K562 (cell line): ENCODE data around the gene COL1A1. TPM values are rescaled to one million over a fixed set of nuclear protein-coding genes. Genes with fewer than 3 reads are reported as not detected.
A peak's percentile ranks its signal among the peaks of the same experiment; 100 is the strongest.

Experiments used
- ADNP ChIP-seq: fragments of 200-800 bp; sonication (Bioruptor generic); IDR thresholded peaks from 2 replicates; pipeline ENCODE4 v1.6.1; 2016; ENCODE audit warnings: missing genetic modification characterization, missing compliant biosample characterization
- DEAF1 ChIP-seq: fragments of 450-650 bp; formaldehyde crosslinking; IDR thresholded peaks from 2 replicates; pipeline ENCODE4 v1.4.0; 2020; ENCODE audit warnings: mild to moderate bottlenecking, moderate library complexity
- FOS ChIP-seq: IDR thresholded peaks from 3 replicates; pipeline ENCODE4 v1.6.1; 2011; ENCODE audit not compliant: insufficient read length; ENCODE audit errors: extremely low read depth
- GATA2 ChIP-seq: sonication (generic); formaldehyde crosslinking; IDR thresholded peaks from 2 replicates; pipeline ENCODE4 v1.4.0; 2020; ENCODE audit warnings: mild to moderate bottlenecking, missing genetic modification reagents
- HDAC3 ChIP-seq: fragments of 450-650 bp; IDR thresholded peaks from 2 replicates; pipeline ENCODE4 v1.6.1; 2018; ENCODE audit warnings: borderline replicate concordance, mild to moderate bottlenecking, moderate library complexity; ENCODE audit not compliant: partially characterized antibody
- L3MBTL2 ChIP-seq: fragments of 450-650 bp; IDR thresholded peaks from 2 replicates; pipeline ENCODE4 v1.6.1; 2016; ENCODE audit warnings: mild to moderate bottlenecking, moderate library complexity
- MAX ChIP-seq: sonication (generic); formaldehyde crosslinking; IDR thresholded peaks from 2 replicates; pipeline ENCODE4 v1.9.0; 2022; ENCODE audit warnings: mild to moderate bottlenecking, missing genetic modification reagents
- MECOM ChIP-seq: fragments of 250-450 bp; sonication (Bioruptor Pico); IDR thresholded peaks from 2 replicates; pipeline ENCODE4 v1.8.0; 2022; ENCODE audit warnings: inconsistent platforms
- MNT ChIP-seq, 2 experiments: fragments of 450-650 bp; conservative IDR thresholded peaks; 2 replicates each; pipeline ENCODE4 v1.6.1; 2017; ENCODE audit warnings: mild to moderate bottlenecking in 2 of 2, moderate library complexity in 2 of 2
- MYBL2 ChIP-seq, 2 experiments: fragments of 450-650 bp in 1 of 2; sonication (generic) in 1 of 2; formaldehyde crosslinking in 1 of 2; IDR thresholded peaks; 2 replicates each; pipeline versions ENCODE4 v1.6.1 to v1.8.1; 2017 to 2022; ENCODE audit warnings: borderline replicate concordance in 1 of 2, inconsistent platforms in 1 of 2, low read depth in 1 of 2, mild to moderate bottlenecking in 1 of 2, missing genetic modification reagents in 1 of 2, moderate library complexity in 1 of 2
- MYNN ChIP-seq, 2 experiments: sonication (generic); formaldehyde crosslinking in 1 of 2; IDR thresholded peaks; 2 replicates each; pipeline versions ENCODE4 v1.5.0 to v1.6.1; 2016 to 2020; ENCODE audit warnings: antibody characterized with exemption in 1 of 2, missing genetic modification reagents in 1 of 2
- POLR2H ChIP-seq: IDR thresholded peaks from 2 replicates; pipeline ENCODE4 v1.6.1; 2016; ENCODE audit warnings: missing genetic modification characterization, low read depth, mild to moderate bottlenecking, control low read depth, missing compliant biosample characterization, moderate library complexity
- RAD51 ChIP-seq: fragments of 450-650 bp; IDR thresholded peaks from 2 replicates; pipeline ENCODE4 v1.7.1; 2016; ENCODE audit warnings: low read depth, mild to moderate bottlenecking, borderline replicate concordance
- RFX7 ChIP-seq: fragments of 250-450 bp; sonication (Bioruptor Pico); IDR thresholded peaks from 2 replicates; pipeline ENCODE4 v1.5.1; 2021; ENCODE audit warnings: mild to moderate bottlenecking
- TEAD2 ChIP-seq: fragments of 450-650 bp; IDR thresholded peaks from 2 replicates; pipeline ENCODE4 v1.6.1; 2016; ENCODE audit warnings: missing genetic modification characterization, control low read depth, missing compliant biosample characterization
- THRAP3 ChIP-seq: fragments of 450-650 bp; IDR thresholded peaks from 2 replicates; pipeline ENCODE4 v1.6.1; 2016; ENCODE audit warnings: mild to moderate bottlenecking, inconsistent platforms, borderline replicate concordance
- USF2 ChIP-seq: sonication (generic); formaldehyde crosslinking; IDR thresholded peaks from 2 replicates; pipeline ENCODE4 v1.5.0; 2020; ENCODE audit warnings: missing genetic modification reagents
- ZBTB34 ChIP-seq: fragments of 250-450 bp; sonication (Bioruptor Pico); IDR thresholded peaks from 2 replicates; pipeline ENCODE4 v1.8.0; 2021; ENCODE audit warnings: mild to moderate bottlenecking, moderate library complexity
- ZNF707 ChIP-seq: fragments of 250-450 bp; sonication (Bioruptor Pico); conservative IDR thresholded peaks from 2 replicates; pipeline ENCODE4 v1.8.0; 2022; ENCODE audit warnings: inconsistent platforms, mild to moderate bottlenecking, moderate library complexity
- polyA plus RNA-seq, 8 experiments: library from polyadenylated mRNA; depleted of rRNA in 4 of 8; stranded (reverse) in 5 of 8; unstranded in 3 of 8; fragments of >200 nt; fragmentation: Nextera tagmentation in 2 of 8; fragmentation: Illumina TruSeq in 1 of 8; extraction: Ambion mirVana in 2 of 8; extraction: Trizol in 1 of 8; gene quantifications; 2 replicates each; pipeline versions ENCODE4 v1.2.1 to v1.2.3, GENCODE V29; 2011 to 2014; ENCODE audit warnings: inconsistent platforms in 1 of 8, missing spikeins in 1 of 8
- total RNA-seq, 7 experiments: library from RNA; depleted of rRNA in 6 of 7; stranded (reverse); fragments of >200 nt in 6 of 7; fragmentation: Illumina TruSeq in 2 of 7; extraction: Trizol in 2 of 7; gene quantifications; 2 replicates each; pipeline versions ENCODE4 v1.2.1 to v1.2.3, GENCODE V29; 2011 to 2021; ENCODE audit warnings: low replicate concordance in 1 of 7

Gene COL1A1
- total and polyA plus RNA-seq, 9 of the 15 experiments (the other 6 are each of a cell fraction or from before 2014, with no cell fraction given) = 0.04 to 3.4 (median 0.18) TPM

GRCh38 chr17:50148226-50149090, 53.0 kb downstream of the COL1A1 start (continued):
- TF ChIP-seq MECOM (CRISPR knock-in tag) (no peak), USF2 (CRISPR knock-in tag) (peak; percentile 48), MYBL2 (IDR thresholded peaks at IDR 0.05; ENCODE audit: low read depth) (no peak), MYBL2 (CRISPR knock-in tag; IDR thresholded peaks at IDR 0.05; ENCODE audit: borderline replicate concordance) (no peak), POLR2H (tag) (no peak), RFX7 (CRISPR knock-in tag) (no peak), MAX (CRISPR knock-in tag) (peak; percentile 16; the same call in 1 of the 2 replicates), RAD51 (peak; percentile 34; the same call in 1 of the 2 replicates), TEAD2 (tag) (0 out of 2 replicates have a peak, but pooled peaks have one; percentile 30), FOS (no peak), DEAF1 (CRISPR knock-in tag) (no peak), MYNN (IDR thresholded peaks at IDR 0.05) (no peak), MYNN (CRISPR knock-in tag; IDR thresholded peaks at IDR 0.05) (no peak), ZBTB34 (CRISPR knock-in tag) (no peak), ZNF707 (CRISPR knock-in tag) (no peak), MNT (conservative IDR thresholded peaks at IDR 0.05) (peak; percentile 67 to 76; a peak in 3 of 4 replicates), HDAC3 (no peak), L3MBTL2 (no peak; the same call in 1 of the 2 replicates), GATA2 (CRISPR knock-in tag) (no peak), THRAP3 (no peak), ADNP (tag) (no peak)
